SH-SY5Y (cell line): ENCODE measurements around the gene CTCFL.

Source experiments
- GATA2 ChIP-seq: IDR thresholded peaks from 2 replicates; pipeline ENCODE4 v1.6.1; 2011; ENCODE audit warnings: mild to moderate bottlenecking, low read depth, low read length
- GATA3 ChIP-seq: IDR thresholded peaks from 2 replicates; pipeline ENCODE4 v1.6.1; 2011; ENCODE audit warnings: low read depth, mild to moderate bottlenecking, low read length, moderate library complexity

CTCFL gene

GRCh38 chr20:57455386-57455785, 69.6 kb downstream of the CTCFL start:
- TF ChIP-seq GATA2 (no peak), GATA3 (no peak)

- TF ChIP-seq GATA2, result no peak
- TF ChIP-seq GATA3, result no peak
Observed at GRCh38 chr20:57451795-57452661, 72.9 kb downstream of the CTCFL start.

- no peak for TF ChIP-seq GATA2
- TF ChIP-seq GATA3, result no peak
Observed at GRCh38 chr20:57451431-57451794, 73.5 kb downstream of the CTCFL start.

GRCh38 chr20:57450931-57451330, 74.0 kb downstream of the CTCFL start:
- TF ChIP-seq GATA3 (no peak), GATA2 (no peak)

- TF ChIP-seq GATA3, result no peak
- 0 out of 2 replicates have a peak, but pooled peaks have one; percentile 10 for TF ChIP-seq GATA2
Observed at GRCh38 chr20:57450419-57450818, 74.5 kb downstream of the CTCFL start.

- TF ChIP-seq GATA2, result no peak
- TF ChIP-seq GATA3, result no peak
Observed at GRCh38 chr20:57449398-57450354, 75.3 kb downstream of the CTCFL start.

- TF ChIP-seq GATA2 (no peak), GATA3 (no peak)
Observed at GRCh38 chr20:57448764-57449354, 76.1 kb downstream of the CTCFL start.
